GM12873 (cell line): ENCODE data around the gene THADA.

Experiments used
- TF ChIP-seq, protein P1 (sequence below): IDR thresholded peaks from 2 replicates; pipeline ENCODE4 v1.5.1; 2012; ENCODE audit warnings: low read depth, mild to moderate bottlenecking, moderate library complexity, low read length, control low read depth; ENCODE audit not compliant: insufficient read depth; ENCODE audit errors: missing control alignments

Gene THADA

DNA sequence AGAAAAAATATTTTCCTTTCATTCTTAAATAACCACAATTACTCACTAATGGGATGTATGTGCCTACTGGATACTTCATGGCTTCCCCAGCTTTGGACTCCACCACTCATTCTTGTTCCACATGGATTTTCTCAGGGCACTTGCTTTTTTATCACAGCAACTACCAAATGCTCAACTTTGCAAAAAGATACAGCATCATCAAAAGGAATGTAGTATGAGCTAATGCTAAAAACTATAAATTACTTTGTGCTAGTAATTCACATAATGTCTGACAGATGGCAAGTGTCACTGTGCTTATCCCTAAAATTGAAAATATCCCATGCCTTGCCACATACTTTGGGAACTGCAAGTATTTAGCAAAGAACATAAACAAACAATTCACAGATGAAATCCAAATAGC is 239.1 kb downstream of the THADA start:
- TF ChIP-seq, protein P1, sequence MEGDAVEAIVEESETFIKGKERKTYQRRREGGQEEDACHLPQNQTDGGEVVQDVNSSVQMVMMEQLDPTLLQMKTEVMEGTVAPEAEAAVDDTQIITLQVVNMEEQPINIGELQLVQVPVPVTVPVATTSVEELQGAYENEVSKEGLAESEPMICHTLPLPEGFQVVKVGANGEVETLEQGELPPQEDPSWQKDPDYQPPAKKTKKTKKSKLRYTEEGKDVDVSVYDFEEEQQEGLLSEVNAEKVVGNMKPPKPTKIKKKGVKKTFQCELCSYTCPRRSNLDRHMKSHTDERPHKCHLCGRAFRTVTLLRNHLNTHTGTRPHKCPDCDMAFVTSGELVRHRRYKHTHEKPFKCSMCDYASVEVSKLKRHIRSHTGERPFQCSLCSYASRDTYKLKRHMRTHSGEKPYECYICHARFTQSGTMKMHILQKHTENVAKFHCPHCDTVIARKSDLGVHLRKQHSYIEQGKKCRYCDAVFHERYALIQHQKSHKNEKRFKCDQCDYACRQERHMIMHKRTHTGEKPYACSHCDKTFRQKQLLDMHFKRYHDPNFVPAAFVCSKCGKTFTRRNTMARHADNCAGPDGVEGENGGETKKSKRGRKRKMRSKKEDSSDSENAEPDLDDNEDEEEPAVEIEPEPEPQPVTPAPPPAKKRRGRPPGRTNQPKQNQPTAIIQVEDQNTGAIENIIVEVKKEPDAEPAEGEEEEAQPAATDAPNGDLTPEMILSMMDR, result no peak

DNA sequence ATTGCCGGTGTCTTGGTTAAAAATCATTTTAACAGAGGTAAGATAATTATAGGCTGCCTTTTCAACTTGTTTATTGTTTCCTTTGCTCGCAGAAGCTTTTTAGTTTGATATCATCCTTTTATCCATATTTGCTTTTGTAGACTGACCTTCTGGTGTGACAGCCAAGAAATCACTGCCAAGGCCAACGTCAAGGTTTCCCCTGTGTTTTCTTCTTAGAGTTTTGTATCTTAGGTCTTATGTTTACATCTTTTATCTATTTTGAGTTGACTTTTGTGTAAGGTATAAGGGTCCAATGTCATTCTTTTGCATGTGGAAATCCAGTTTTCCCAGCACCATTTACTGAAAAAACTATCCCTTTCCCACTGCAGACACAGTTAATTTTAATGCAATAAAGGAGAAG is 240.4 kb downstream of the THADA start:
- TF ChIP-seq, protein P1, result no peak

DNA sequence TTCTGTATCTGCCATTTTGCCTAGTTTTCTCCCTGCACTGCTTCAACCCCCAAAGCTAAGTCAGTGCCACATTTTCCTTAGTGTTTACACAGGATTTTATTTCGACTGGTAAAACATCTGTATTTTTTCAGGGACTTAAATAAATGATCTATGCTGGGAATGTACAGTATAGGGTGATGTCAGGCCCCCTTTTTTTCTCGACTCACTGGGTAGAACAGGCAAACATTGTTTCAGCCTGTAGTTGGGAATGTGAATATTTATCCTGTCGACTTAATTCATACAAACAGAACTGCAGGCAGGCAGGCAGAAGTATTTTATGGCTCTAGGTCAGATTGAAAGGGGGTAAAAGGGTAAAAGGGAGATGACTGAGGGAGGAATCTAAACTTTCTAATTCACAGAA is 245.9 kb downstream of the THADA start:
- TF ChIP-seq, protein P1, result no peak

DNA sequence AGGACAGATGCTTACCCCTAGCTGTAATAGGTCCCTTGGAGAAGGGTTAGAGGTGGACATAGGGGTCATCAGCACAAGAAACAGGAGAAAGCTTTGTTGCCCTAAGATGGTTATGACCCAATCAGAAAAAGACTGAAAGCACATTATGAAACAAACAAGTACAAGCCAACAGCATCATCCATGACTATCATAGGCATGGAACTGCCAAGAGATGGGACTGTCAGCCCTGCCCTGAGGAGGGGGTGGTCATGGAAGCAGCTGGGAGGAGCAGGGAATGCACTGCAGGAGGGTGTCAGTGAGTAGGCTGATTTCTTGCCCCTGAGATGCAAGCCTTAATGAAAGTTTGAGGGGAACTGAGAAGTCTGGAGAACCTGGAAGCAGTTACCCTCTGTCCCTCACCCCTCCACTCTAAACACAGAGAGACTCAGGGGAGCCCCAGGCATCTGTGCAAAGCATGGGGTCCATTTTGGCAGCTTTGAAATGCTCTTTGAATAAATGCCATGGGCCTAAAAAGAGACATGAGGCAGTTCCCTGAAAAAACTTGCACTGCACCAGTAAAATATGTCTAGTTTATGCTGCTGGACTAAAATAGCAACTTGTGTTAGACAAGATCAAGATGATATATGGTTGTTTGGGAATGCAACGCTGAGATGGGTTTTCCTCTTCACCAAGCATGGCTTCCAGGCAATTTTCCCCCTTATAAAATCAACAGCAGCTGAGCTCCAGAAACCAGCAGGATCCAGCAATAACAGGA is 246.8 kb downstream of the THADA start:
- TF ChIP-seq, protein P1, result no peak

DNA sequence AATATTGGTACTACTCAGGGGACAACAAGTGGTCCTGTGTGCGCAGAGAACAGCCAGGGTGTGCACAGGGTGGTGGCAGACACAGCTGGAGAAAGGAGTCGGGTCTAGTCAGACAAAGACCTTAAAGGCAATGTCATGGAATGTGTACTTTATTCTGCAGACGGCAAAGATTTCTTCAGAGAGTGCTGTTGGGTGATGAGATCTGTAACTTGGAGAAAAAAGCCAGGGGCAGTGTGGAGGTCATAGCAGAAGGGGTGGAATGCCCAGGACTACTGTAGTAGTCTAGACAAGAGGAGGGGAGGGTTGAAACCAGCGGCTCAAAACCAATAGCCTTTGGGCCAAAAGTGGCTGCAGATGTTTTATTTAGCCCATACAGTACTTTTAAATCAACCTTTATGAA is 248.1 kb downstream of the THADA start:
- TF ChIP-seq, protein P1, result no peak

DNA sequence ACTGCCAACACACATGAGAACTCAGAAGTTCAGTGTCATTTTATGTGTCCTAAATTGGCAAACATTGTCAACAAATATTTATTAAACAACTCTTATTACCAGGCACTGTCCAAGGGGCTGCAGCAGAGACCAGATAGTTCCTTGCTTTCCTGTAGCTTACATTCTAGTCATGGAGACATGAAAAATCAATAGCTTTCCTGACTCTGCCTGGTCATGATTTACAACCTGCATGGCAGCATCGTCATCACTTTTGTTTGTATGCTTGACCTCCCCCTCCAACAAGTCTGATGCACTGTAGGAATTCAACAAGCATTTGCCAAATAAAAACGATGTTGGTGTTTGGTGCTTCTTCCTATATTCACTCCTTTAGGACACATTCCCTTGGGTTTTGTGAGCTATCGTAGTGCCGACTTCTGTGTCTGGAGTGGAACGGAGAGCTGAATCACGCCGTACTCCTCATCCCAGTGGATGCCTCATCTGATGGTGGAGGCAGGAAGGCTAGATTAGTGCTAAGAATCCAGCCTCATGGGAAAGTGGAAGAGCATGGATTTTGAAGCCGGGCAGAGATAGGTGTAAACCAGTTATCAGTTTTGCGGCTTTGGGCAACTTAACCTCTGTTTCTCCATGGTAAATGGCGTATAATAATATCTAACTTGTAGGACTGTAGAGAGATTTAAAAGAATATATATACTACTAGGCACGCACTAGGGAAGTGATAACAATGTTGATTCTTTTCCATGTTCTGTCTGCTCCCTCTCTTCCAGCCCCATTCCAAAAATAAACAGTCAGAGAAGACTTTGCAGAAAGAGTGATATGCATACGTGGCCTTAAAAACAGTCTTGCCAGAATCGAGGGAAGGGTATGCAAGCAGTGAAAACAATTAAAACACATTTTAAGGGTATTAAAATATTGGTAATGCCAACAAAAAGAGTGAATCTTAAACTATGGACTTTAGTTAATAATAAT is 249.0 kb downstream of the THADA start:
- TF ChIP-seq, protein P1, result no peak

DNA sequence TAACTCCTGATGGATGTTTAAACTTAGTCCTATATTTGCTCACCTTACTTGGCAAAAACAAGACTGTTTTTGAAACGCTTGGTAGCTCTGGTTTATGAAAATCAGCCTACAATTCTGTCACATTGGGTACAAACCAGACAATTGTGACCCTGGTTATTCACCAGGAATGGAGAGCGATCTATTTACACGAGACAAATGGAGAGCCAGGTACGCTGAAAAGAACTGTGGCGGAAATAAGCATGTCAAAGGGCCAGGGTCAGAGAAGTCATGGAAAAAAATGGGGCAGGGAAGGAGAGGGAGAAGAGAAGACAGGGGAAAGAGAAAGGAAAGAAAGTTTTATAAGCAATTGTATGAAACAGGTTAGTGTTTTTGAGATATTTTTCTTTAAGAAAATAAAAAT is 250.0 kb downstream of the THADA start:
- TF ChIP-seq, protein P1, result no peak
